NCI-H82 treated with DMSO at 0.1 percent for 48 hours (cell line): ENCODE results near the gene PSMD13.
"Not testable (repeated sequence)": the region's sequence is repeated elsewhere in the genome, so short reads cannot be mapped to it uniquely, and the experiment has no call there.

Experiments used
- DNase-seq: peaks from one replicate; lab custom pipeline; 2025; ENCODE audit not compliant: unreplicated experiment; lab: John Stamatoyannopoulos, UW

PSMD13 gene

GRCh38 chr11:236774-237767, at the start of gene PSMD13:
TSS of gene PSMD13 (plus strand) at chr11:236976. CDS start at chr11:237050, 74 bp downstream.
- peak; percentile 18 for DNase-seq

GRCh38 chr11:189200-189783, 47.5 kb upstream of the PSMD13 start:
- not testable (repeated sequence) for DNase-seq

- DNase-seq = not testable (repeated sequence)
These were observed 46.9 kb upstream of the PSMD13 start for GRCh38 chr11:189843-190311.

GRCh38 chr11:190546-190945, 46.2 kb upstream of the PSMD13 start:
- not testable (repeated sequence) for DNase-seq

GRCh38 chr11:191490-192478, 45.0 kb upstream of the PSMD13 start:
- DNase-seq = not testable (repeated sequence)

- DNase-seq = not testable (repeated sequence)
These were observed 44.1 kb upstream of the PSMD13 start, which contains the start of gene SCGB1C1 for GRCh38 chr11:192674-193128. TSS of gene SCGB1C1 (plus strand) at chr11:193078. CDS start at chr11:193100, 22 bp downstream.

GRCh38 chr11:193481-193880, 43.3 kb upstream of the PSMD13 start:
- not testable (repeated sequence) for DNase-seq

- no peak for DNase-seq
These were observed 39.7 kb upstream of the PSMD13 start for GRCh38 chr11:196786-197731.

- DNase-seq = no peak
These were observed 39.0 kb upstream of the PSMD13 start for GRCh38 chr11:197741-198235.

- no peak for DNase-seq
These were observed 38.5 kb upstream of the PSMD13 start for GRCh38 chr11:198236-198806.

GRCh38 chr11:199004-199581, 37.7 kb upstream of the PSMD13 start:
- DNase-seq = no peak

GRCh38 chr11:199782-200181, 37.0 kb upstream of the PSMD13 start:
- no peak for DNase-seq

- DNase-seq = no peak
These were observed 36.4 kb upstream of the PSMD13 start for GRCh38 chr11:200224-201003.

GRCh38 chr11:201966-202365, 34.8 kb upstream of the PSMD13 start:
- no peak for DNase-seq

GRCh38 chr11:202490-202889, 34.3 kb upstream of the PSMD13 start:
- no peak for DNase-seq

GRCh38 chr11:203056-203944, 33.5 kb upstream of the PSMD13 start:
- no peak for DNase-seq
